Stimulated activated effector memory CD8-positive, alpha-beta T cell treated with anti-CD3 and anti-CD28 coated beads, Interleukin-12 subunit alpha, Interleukin-12 subunit beta, amount 100 ng/mL, for 72 hours (primary cell): ENCODE measurements around the gene IFNL1.
"Not testable (repeated sequence)": the region's sequence is repeated elsewhere in the genome, so short reads cannot be mapped to it uniquely, and the experiment has no call there.

Experiments used
- ATAC-seq: fragments of 150-1000 bp; cut with Tn5 transposase; 2 replicates; pipeline ENCODE4 v1.10.0; 2021
- DNase-seq, 2 donors: peaks; one replicate each; pipeline ENCODE4 v3.0.0; 2021 to 2022; ENCODE audit warnings: low spot score in 2 of 2
- H3K27ac Mint-ChIP-seq: one replicate; pipeline ENCODE4 v1.8.0; 2022; ENCODE audit warnings: mild to moderate bottlenecking, mixed read lengths
- H3K36me3 Mint-ChIP-seq: one replicate; pipeline ENCODE4 v1.8.0; 2022; ENCODE audit warnings: mild to moderate bottlenecking, mixed read lengths
- H3K4me1 Mint-ChIP-seq: one replicate; pipeline ENCODE4 v1.8.0; 2022; ENCODE audit warnings: mixed read lengths
- H3K4me3 Mint-ChIP-seq: one replicate; pipeline ENCODE4 v1.8.0; 2022; ENCODE audit warnings: mild to moderate bottlenecking, mixed read lengths
- H3K9me3 Mint-ChIP-seq: one replicate; pipeline ENCODE4 v1.8.0; 2022; ENCODE audit warnings: mixed read lengths

The IFNL1 gene

DNA sequence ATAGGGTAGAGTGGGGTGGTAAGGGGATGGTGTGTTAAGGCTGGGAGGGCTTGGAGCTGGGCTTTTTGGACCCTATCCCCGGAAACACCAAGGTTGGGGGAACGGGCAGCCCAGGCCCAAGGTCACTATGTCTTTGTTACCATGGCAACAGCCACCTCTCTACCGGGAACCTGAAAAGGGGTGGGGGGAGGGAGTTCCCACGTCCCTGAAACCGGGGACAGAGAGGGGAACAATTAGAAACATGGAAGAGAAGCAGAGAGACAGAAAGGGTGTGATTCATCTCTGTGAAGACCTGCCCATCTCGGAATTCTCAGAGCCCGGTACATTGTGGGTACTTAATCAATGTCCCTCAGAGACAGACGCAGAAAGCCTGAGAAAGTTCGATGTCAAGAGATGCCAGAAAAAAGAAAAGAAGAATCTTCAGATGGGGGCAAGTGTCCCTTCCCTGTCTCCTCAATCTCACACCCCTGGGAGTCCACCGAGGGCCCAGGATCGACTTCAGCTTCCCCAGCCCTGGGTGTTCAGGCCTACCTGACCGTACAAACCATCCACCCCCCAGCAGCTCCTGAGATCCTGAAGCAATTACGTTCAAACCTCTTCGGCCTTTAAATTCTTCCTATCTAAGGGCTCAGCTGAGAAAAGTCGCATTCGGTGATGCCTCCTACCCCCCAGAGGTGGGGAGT lies 31.3 kb downstream of the IFNL1 start:
- ATAC-seq: no peak
- H3K9me3 Mint-ChIP-seq: no peaks in the 10 kb centered on the region
- peak overlapping the region; percentile 90 for H3K27ac Mint-ChIP-seq
- no peak for DNase-seq
- peaks cover 74% of the 10 kb centered on the region for H3K36me3 Mint-ChIP-seq
- peaks cover 32% of the 10 kb centered on the region for H3K4me1 Mint-ChIP-seq
- H3K4me3 Mint-ChIP-seq: no peak overlapping the region

GRCh38 chr19:39328046-39328705 lies 32.0 kb downstream of the IFNL1 start:
- H3K36me3 Mint-ChIP-seq: peaks cover 80% of the 10 kb centered on the region
- H3K9me3 Mint-ChIP-seq: no peaks in the 10 kb centered on the region
- H3K27ac Mint-ChIP-seq: peak overlapping the region; percentile 90
- ATAC-seq (peak; percentile 66), DNase-seq (peak; percentile 85 to 92)
- no peak overlapping the region for H3K4me3 Mint-ChIP-seq
- peaks cover 31% of the 10 kb centered on the region for H3K4me1 Mint-ChIP-seq

GRCh38 chr19:39329948-39330347 lies 33.7 kb downstream of the IFNL1 start:
- Mint-ChIP-seq H3K9me3 (no peaks in the 10 kb centered on the region), H3K4me1 (peaks cover 32% of the 10 kb centered on the region), H3K27ac (peak overlapping the region; percentile 90), H3K4me3 (no peak overlapping the region), H3K36me3 (peaks cover 96% of the 10 kb centered on the region)
- ATAC-seq (no peak), DNase-seq (no peak)

GRCh38 chr19:39332293-39332692 lies 36.1 kb downstream of the IFNL1 start:
- Mint-ChIP-seq H3K36me3 (peaks cover 87% of the 10 kb centered on the region), H3K9me3 (no peaks in the 10 kb centered on the region), H3K4me1 (peaks cover 48% of the 10 kb centered on the region), H3K4me3 (no peak overlapping the region), H3K27ac (no peak overlapping the region)
- ATAC-seq: no peak
- DNase-seq: no peak

DNA sequence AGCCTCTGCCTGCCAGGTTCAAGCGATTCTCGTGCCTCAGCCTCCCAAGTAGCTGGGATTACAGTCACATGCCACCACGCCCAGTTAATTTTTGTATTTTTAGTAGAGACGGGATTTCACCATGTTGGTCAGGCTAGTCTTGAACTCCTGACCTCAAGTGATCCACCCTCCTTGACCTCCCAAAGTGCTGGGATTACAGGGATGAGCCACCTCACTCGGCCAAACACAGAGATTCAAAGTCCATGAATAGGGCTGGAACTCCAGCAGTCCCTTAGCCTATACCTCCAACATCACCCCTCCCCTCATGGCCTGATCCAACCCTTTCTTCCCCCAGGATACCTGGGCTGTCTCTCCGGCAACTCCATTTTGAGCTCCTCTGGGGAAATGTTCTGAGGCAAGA lies 36.5 kb downstream of the IFNL1 start:
- Mint-ChIP-seq H3K27ac (peak overlapping the region; percentile 54), H3K4me1 (peaks cover 52% of the 10 kb centered on the region), H3K4me3 (peak overlapping the region; percentile 97), H3K36me3 (peaks cover 84% of the 10 kb centered on the region)
- not testable (repeated sequence) for H3K9me3 Mint-ChIP-seq, ATAC-seq, DNase-seq

DNA sequence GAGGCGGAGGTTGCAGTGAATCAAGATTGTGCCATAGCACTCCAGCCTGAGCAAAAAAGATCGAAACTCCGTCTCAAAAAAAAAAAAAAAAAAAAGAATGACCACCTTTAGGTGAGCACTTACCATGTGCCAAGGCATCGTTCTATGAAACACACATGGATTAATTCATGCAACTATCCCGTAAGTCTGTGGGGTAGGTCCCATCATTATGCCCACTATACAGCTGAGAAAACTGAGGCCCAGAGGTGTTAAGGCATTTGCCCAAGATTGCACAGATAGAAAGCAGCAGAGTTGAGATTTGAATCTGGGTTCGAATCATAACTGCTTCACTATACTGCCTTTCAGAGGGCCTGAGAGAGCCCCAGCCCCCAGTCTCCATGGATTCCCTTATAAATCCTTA lies 37.3 kb downstream of the IFNL1 start:
- Mint-ChIP-seq H3K4me3 (peak overlapping the region; percentile 97), H3K9me3 (no peaks in the 10 kb centered on the region), H3K4me1 (peaks cover 52% of the 10 kb centered on the region), H3K27ac (peak overlapping the region; percentile 54), H3K36me3 (peaks cover 76% of the 10 kb centered on the region)
- ATAC-seq (no peak), DNase-seq (no peak)

DNA sequence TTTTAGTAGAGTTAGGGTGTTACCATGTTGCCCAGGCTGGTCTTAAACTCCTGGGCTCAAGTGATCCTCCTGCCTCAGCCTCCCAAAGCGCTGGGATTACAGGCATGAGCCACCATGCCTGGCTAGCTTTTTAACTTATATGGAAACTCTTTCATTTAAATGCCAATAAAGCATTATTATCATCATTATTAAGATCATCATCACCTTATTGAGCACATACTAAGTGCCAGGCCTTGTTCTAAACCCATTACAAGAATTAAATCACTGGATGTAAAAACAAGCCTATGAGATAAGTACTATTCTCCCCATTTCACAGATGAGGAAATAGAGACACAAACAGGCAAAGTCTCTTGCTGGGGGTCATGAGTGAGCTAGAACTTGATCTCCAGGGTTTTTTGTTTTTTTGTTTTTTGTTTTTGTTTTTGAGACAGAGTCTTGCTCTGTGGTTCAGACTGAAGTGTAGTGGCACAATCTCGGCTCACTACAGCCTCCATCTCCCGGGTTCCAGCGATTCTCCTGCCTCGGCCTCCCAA lies 38.3 kb downstream of the IFNL1 start:
- H3K4me1 Mint-ChIP-seq: peaks cover 45% of the 10 kb centered on the region
- H3K4me3 Mint-ChIP-seq: peak overlapping the region; percentile 97
- no peak for DNase-seq
- H3K9me3 Mint-ChIP-seq: no peaks in the 10 kb centered on the region
- no peak for ATAC-seq
- H3K36me3 Mint-ChIP-seq: peaks cover 66% of the 10 kb centered on the region
- peak overlapping the region; percentile 98 for H3K27ac Mint-ChIP-seq

- Mint-ChIP-seq H3K36me3 (peaks cover 60% of the 10 kb centered on the region), H3K4me1 (peaks cover 44% of the 10 kb centered on the region), H3K9me3 (no peaks in the 10 kb centered on the region), H3K27ac (peak overlapping the region; percentile 98), H3K4me3 (peak overlapping the region; percentile 97)
- DNase-seq: peak in 1 of 2 donors; percentile 59
- ATAC-seq: peak; percentile 58
Measured at GRCh38 chr19:39335168-39335548, 39.0 kb downstream of the IFNL1 start.

DNA sequence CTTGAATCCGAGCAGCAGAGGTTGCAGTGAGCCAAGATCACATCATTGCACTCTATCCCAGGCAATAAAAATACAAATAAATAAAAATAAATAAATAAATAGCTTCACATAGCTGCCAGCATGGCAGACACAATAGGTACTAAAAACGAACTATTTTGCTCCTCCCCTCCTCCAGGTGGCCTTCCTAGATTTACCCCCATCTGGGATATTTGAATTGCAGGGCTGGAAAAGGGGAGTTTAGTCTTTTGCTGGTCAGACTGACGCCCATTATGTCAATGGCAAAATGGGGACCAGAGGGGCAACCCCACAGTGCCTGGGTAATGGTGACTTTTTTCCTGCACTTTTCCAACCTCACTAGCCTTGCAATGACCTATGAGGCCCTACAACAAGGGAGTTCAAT lies 40.3 kb downstream of the IFNL1 start:
- DNase-seq: no peak
- H3K27ac Mint-ChIP-seq: peak overlapping the region; percentile 98
- ATAC-seq: no peak
- peak overlapping the region; percentile 97 for H3K4me3 Mint-ChIP-seq
- H3K9me3 Mint-ChIP-seq: no peaks in the 10 kb centered on the region
- peaks cover 48% of the 10 kb centered on the region for H3K4me1 Mint-ChIP-seq
- H3K36me3 Mint-ChIP-seq: peaks cover 47% of the 10 kb centered on the region

DNA sequence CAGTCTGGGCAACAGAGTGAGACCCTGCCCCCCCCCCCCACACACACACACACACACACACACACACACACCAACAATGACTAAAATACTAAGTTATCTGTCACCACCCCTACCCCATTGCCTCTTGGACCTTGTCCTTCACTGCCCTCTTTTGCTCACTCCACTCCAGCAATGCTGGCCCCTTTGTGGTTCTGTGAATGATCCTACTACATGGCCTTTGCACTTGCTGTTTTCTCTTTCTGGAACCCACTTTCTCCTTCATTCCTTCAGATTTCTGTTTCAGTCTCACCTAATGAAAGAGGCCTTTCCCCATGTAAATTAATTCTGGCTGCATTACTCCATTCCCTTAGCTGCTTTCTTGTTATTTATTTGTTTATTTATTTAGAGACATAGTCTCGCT lies 43.5 kb downstream of the IFNL1 start:
- Mint-ChIP-seq H3K4me3 (peak overlapping the region; percentile 98), H3K9me3 (no peaks in the 10 kb centered on the region), H3K4me1 (peaks cover 62% of the 10 kb centered on the region), H3K36me3 (peaks cover 33% of the 10 kb centered on the region), H3K27ac (peak overlapping the region; percentile 96)
- ATAC-seq: no peak
- DNase-seq: no peak

DNA sequence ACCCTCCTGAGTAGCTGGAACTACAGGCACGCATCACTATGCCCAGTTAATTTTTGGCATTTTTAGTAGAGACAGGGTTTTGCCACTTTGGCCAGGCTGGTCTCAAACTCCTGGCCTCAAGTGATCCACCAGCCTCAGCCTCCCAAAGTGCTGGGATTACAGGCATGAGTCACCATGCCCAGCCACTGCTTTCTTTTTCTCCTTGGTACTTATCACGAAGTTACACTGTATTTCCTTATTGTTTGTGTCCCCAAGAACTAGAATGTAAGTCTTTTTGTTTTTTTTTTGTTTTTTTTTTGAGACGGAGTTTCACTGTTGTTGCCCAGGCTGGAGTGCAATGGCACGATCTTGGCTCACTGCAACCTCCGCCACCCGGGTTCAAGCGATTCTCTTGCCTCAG lies 43.9 kb downstream of the IFNL1 start:
- Mint-ChIP-seq H3K27ac (peak overlapping the region; percentile 96), H3K36me3 (peaks cover 28% of the 10 kb centered on the region), H3K4me1 (peaks cover 63% of the 10 kb centered on the region)

GRCh38 chr19:39341129-39341718 lies 45.0 kb downstream of the IFNL1 start:
- peak overlapping the region; percentile 96 for H3K27ac Mint-ChIP-seq
- DNase-seq: no peak
- H3K9me3 Mint-ChIP-seq: no peaks in the 10 kb centered on the region
- H3K36me3 Mint-ChIP-seq: peaks cover 18% of the 10 kb centered on the region
- peak; percentile 32 for ATAC-seq
- peaks cover 63% of the 10 kb centered on the region for H3K4me1 Mint-ChIP-seq
- H3K4me3 Mint-ChIP-seq: peak overlapping the region; percentile 98

More for the DNA sequence above, 43.9 kb downstream of the IFNL1 start:
- DNase-seq, H3K9me3 Mint-ChIP-seq, ATAC-seq: not testable (repeated sequence)
- peak overlapping the region; percentile 98 for H3K4me3 Mint-ChIP-seq

DNA sequence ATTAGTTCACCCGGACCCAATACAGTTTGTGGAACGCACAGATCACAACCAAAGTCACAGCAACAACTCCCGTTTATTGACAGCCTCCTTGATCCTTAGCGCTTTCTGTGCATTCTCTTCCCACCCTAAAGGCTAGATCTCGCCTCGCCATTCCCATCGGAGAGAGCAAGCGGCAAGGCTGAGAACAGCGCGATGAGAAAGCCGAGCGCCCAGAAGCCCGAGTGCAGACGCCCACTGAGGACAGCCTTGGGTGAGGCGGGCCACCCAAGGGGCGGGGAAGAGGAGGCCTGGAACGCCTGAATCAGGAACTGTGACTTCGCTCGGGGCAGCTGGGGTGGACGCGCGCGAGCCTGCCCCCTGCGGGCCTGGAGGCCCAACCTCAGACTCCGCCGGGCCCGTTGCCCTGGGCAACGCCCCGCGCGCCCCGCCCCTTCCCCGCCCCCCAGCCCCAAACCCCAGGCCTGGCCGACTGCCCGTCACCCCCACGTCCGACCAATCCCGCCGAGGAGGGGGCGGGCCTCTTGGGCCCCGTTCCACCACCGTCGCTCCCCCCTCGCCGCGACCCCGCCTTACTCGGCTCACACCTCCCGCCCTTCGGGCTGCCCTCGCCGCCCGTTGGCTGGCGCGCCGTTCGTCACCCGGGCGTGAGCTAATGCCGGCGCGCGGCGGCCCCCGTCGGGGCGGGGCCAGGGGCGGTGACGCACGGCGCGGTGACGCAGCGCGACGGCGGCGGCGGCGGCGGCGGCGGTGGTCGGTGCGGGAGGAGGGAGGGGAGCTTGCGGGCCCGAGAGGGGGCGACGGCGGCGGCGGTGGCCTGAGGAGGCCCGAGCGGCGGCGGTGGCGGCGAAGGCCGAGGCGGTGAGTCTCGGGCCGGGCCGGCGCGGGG lies 45.8 kb downstream of the IFNL1 start, which contains the start of gene SAMD4B:
Gene SAMD4B (plus strand): TSS at position 703 of the 886 bp plus-strand sequence. CDS start 14,473 bp downstream, outside the sequence.
- DNase-seq (peak; percentile 94 to 98), ATAC-seq (peak; percentile 92)
- Mint-ChIP-seq H3K9me3 (no peaks in the 10 kb centered on the region), H3K27ac (peak within 1 kb of the TSS; percentile 96), H3K4me3 (peak within 1 kb of the TSS; percentile 98), H3K4me1 (peaks cover 65% of the 10 kb centered on the region), H3K36me3 (peaks cover 18% of the 10 kb centered on the region)

GRCh38 chr19:39342647-39343305 lies 46.6 kb downstream of the IFNL1 start:
- peak overlapping the region; percentile 91 for H3K27ac Mint-ChIP-seq
- no peak for ATAC-seq
- DNase-seq: no peak
- H3K4me1 Mint-ChIP-seq: peaks cover 65% of the 10 kb centered on the region
- H3K36me3 Mint-ChIP-seq: peaks cover 18% of the 10 kb centered on the region
- H3K4me3 Mint-ChIP-seq: peak overlapping the region; percentile 78
- H3K9me3 Mint-ChIP-seq: no peaks in the 10 kb centered on the region
